Lung (tissue), 12 donors: Measurements from ENCODE around the gene NIFK. TPM values are rescaled to one million over a fixed set of nuclear protein-coding genes. Genes with fewer than 3 reads are reported as not detected.

Source experiments
- ATAC-seq: fragments of 200-7000 bp; cut with Tn5 transposase; one replicate; pipeline ENCODE4 v1.9.1; 2020; ENCODE audit warnings: moderate number of reproducible peaks; ENCODE audit not compliant: insufficient read depth, low FRiP score
- DNase-seq, 3 donors: peaks; one replicate each; pipeline ENCODE4 v3.0.0-alpha.2; 2013 to 2017
- H3K27ac ChIP-seq, 2 donors: one replicate each; pipeline ENCODE4 v1.5.1; 2013; ENCODE audit warnings: mild to moderate bottlenecking in 2 of 2, moderate library complexity in 2 of 2, control low read depth in 1 of 2, inconsistent platforms in 1 of 2, low read depth in 1 of 2, low read length in 1 of 2
- H3K27me3 ChIP-seq, 3 donors: one replicate each; pipeline ENCODE4 v1.5.1; 2013; ENCODE audit warnings: low read length in 2 of 3; ENCODE audit not compliant: control insufficient read depth in 3 of 3, insufficient read depth in 3 of 3
- H3K36me3 ChIP-seq, 4 donors: one replicate each; pipeline ENCODE4 v1.5.1; 2013; ENCODE audit warnings: low read length in 4 of 4, mild to moderate bottlenecking in 1 of 4, moderate library complexity in 1 of 4; ENCODE audit not compliant: control insufficient read depth in 4 of 4, insufficient read depth in 4 of 4
- H3K4me1 ChIP-seq, 5 donors: one replicate each; pipeline ENCODE4 v1.5.1; 2013; ENCODE audit warnings: low read length in 5 of 5, mild to moderate bottlenecking in 2 of 5, moderate library complexity in 1 of 5; ENCODE audit not compliant: control insufficient read depth in 5 of 5, insufficient read depth in 5 of 5
- H3K4me3 ChIP-seq: one replicate; pipeline ENCODE4 v1.5.1; 2013; ENCODE audit warnings: mild to moderate bottlenecking, control low read depth, moderate library complexity
- H3K9ac ChIP-seq, 2 donors: one replicate each; pipeline ENCODE4 v1.5.1; 2013; ENCODE audit warnings: low read length in 2 of 2, control low read depth in 1 of 2; ENCODE audit not compliant: insufficient read depth in 1 of 2
- H3K9me3 ChIP-seq, 4 donors: one replicate each; pipeline ENCODE4 v1.5.1; 2013; ENCODE audit warnings: low read length in 3 of 4, mild to moderate bottlenecking in 1 of 4, moderate library complexity in 1 of 4; ENCODE audit not compliant: control insufficient read depth in 4 of 4, insufficient read depth in 3 of 4
- WGBS, 2 donors: extraction: QIAGEN DNeasy Blood & Tissue Kit; methylation state at CpG; one replicate each; pipeline ENCODE4 v1.1.7; 2013; 5-methylcytosine and 5-hydroxymethylcytosine counted together
- polyA plus RNA-seq, 2 donors: library from polyadenylated mRNA; stranded (reverse); fragments of 200-250 nt; gene quantifications; one replicate each; pipeline ENCODE4 v1.2.1, GENCODE V29; 2013
- total RNA-seq, 2 donors: library from RNA; depleted of rRNA in 1 of 2; stranded (reverse); fragments of >200 nt in 1 of 2; gene quantifications; one replicate each; pipeline ENCODE4 v1.2.1, GENCODE V29; 2014 to 2021
- TF ChIP-seq, protein P1 (sequence below): IDR thresholded peaks from 2 replicates; pipeline ENCODE4 v1.5.1; 2012; ENCODE audit warnings: mild to moderate bottlenecking; ENCODE audit errors: control extremely low read depth, extremely low read depth
- donor health status: control.
- donor health status: control.
- donor health status: Bipolar disorder and iron deficiency.
- donor health status: healthy.
- donor health status: DM: yes; HTN: yes; CAD: no.

The NIFK gene
- total and polyA plus RNA-seq, 4 donors = 32.2 to 78.0 (median 35.4) TPM

DNA sequence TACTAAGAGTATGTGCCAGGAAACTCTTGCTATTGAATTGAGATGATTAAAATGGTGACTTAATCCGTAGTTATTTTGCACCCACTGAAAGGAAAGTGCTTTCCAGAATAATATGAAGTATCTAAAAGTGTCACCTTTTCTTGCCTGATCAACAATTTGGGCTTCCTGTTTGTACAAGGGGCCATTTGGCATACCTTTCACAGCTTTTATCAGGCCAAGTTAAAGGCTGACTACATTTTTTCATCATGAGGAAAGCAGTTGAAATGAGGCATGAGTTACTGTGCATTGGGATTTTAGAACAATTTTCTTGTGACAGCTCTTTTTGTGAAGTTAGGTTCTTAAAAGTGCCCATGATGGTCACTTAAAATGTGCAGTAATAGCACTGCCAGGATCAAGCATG is 29.9 kb upstream of the NIFK start:
- Histone ChIP-seq H3K4me3 (no peak overlapping the region), H3K9ac (no peak overlapping the region), H3K27ac (no peak overlapping the region), H3K4me1 (peaks cover 0 to 4% (median 2%) of the 10 kb centered on the region in 5 donors), H3K27me3 (no peaks in the 10 kb centered on the region), H3K9me3 (no peaks in the 10 kb centered on the region), H3K36me3 (peaks cover 14 to 41% (median 22%) of the 10 kb centered on the region in 4 donors)
- 56 to 81% methylated on average over 1 of the region's 1 CpG for WGBS, 2 donors
- TF ChIP-seq, protein P1, sequence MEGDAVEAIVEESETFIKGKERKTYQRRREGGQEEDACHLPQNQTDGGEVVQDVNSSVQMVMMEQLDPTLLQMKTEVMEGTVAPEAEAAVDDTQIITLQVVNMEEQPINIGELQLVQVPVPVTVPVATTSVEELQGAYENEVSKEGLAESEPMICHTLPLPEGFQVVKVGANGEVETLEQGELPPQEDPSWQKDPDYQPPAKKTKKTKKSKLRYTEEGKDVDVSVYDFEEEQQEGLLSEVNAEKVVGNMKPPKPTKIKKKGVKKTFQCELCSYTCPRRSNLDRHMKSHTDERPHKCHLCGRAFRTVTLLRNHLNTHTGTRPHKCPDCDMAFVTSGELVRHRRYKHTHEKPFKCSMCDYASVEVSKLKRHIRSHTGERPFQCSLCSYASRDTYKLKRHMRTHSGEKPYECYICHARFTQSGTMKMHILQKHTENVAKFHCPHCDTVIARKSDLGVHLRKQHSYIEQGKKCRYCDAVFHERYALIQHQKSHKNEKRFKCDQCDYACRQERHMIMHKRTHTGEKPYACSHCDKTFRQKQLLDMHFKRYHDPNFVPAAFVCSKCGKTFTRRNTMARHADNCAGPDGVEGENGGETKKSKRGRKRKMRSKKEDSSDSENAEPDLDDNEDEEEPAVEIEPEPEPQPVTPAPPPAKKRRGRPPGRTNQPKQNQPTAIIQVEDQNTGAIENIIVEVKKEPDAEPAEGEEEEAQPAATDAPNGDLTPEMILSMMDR = no peak
- no peak for DNase-seq
- ATAC-seq = no peak

DNA sequence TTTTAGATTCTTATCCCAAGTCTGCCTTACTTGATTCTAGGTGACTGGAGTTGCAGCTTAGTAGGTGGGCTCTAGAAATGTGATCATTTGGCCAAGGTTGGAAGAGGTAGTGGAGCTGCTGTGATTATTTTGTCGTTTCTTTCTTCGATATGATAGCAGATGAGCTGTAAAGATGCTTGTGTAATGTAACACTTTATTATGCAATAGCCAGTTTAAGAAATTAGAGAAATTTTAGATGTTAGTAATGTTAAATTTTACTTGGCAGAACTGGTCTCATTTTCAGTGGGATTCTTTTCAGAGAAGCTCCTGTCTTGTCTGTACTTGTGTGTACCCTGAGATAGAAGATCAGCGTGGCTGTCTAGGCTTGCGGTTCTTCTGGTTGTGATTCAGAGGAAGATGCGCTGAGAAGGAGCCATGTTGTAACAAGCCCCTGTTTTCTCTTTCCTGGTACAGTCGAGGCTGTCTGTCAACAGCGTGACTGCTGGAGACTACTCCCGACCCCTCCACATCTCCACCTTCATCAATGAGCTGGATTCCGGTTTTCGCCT is 28.1 kb upstream of the NIFK start:
- Histone ChIP-seq H3K27me3 (no peaks in the 10 kb centered on the region), H3K4me1 (no peaks in the 10 kb centered on the region), H3K36me3 (peaks cover 14 to 51% (median 28%) of the 10 kb centered on the region in 4 donors), H3K4me3 (no peak overlapping the region), H3K9me3 (no peaks in the 10 kb centered on the region), H3K9ac (no peak overlapping the region), H3K27ac (no peak overlapping the region)
- WGBS, 2 donors = 73 to 87% methylated on average over 10 of the region's 10 CpGs
- DNase-seq = no peak
- ATAC-seq = no peak
- TF ChIP-seq, protein P1 = no peak

DNA sequence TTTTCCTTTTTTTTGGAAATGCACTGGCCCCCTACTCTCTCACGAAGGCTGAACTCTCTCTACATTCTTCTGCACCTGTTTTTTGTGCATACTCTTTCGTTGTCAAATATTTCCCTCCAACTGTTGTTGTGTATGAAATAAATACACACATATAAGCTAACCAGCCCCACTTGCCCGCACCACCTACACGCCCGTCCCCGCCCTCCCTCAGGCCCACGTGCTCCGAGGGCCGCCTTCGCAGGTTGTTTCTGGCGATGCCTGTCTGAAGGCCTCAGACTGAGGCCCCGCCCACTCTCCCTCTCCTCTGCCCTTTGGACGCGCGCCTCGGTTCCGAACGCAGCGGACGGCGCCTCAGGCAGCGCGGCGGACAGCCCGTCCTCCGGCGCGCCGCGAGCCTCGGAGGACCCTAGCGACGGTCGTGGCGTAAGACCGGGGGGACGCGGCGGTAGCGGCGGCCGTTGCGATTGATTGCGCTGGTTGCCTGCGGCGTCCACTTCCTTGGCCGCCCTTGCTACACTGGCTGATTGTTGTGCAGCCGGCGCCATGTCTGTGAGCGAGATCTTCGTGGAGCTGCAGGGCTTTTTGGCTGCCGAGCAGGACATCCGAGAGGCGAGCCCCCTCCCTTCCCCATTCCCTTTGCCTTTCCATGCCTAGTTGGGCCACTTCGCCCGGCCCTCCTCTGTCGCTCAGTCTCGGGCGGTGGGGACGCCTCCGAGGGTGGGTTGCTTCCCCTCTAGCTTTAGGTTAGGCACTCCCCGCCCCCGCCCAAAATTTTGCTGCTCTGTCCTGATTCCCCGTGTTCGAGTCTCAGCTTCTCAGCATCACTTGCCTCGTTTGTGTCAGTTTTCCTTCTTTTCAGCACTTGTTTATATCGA is 18.8 kb upstream of the NIFK start, which contains the start of gene TSN:
TSN (plus strand) TSS at position 415 of the 875 bp plus-strand sequence; CDS start at position 544, 129 bp downstream.
- H3K9me3 ChIP-seq = no peaks in the 10 kb centered on the region
- WGBS, 2 donors = 0% methylated on average over 59 to 67 of the region's 67 CpGs
- TF ChIP-seq, protein P1 = no peak
- peaks cover 0 to 14% (median 4%) of the 10 kb centered on the region in 5 donors for H3K4me1 ChIP-seq
- peak within 1 kb of the TSS; percentile 96 for H3K4me3 ChIP-seq
- peak within 1 kb of the TSS; percentile 76 to 97 for H3K9ac ChIP-seq
- DNase-seq (peak; percentile 97 to 99 (median 98)), ATAC-seq (peak; percentile 100)
- H3K36me3 ChIP-seq = peaks cover 4 to 13% (median 10%) of the 10 kb centered on the region in 4 donors
- H3K27ac ChIP-seq = peak within 1 kb of the TSS; percentile 81 to 91
- no peaks in the 10 kb centered on the region for H3K27me3 ChIP-seq
